HepG2 (cell line): ENCODE measurements around the gene CREG2. TPM values are rescaled to one million over a fixed set of nuclear protein-coding genes. Genes with fewer than 3 reads are reported as not detected.

Source experiments
- ATF5 ChIP-seq: sonication (generic); formaldehyde crosslinking; IDR thresholded peaks from 2 replicates; pipeline ENCODE4 v1.4.0; 2020; ENCODE audit warnings: mild to moderate bottlenecking, low read depth, missing genetic modification reagents
- FOXC1 ChIP-seq: sonication (generic); formaldehyde crosslinking; IDR thresholded peaks from 2 replicates; pipeline ENCODE4 v1.8.0; 2022; ENCODE audit warnings: mild to moderate bottlenecking, missing genetic modification reagents, borderline replicate concordance
- GMEB1 ChIP-seq: sonication (generic); formaldehyde crosslinking; IDR thresholded peaks from 2 replicates; pipeline ENCODE4 v1.5.1; 2020; ENCODE audit warnings: missing genetic modification reagents, mild to moderate bottlenecking, borderline replicate concordance
- GTF3A ChIP-seq: sonication (generic); formaldehyde crosslinking; conservative IDR thresholded peaks from 2 replicates; pipeline ENCODE4 v1.4.0; 2020; ENCODE audit warnings: mild to moderate bottlenecking, missing genetic modification reagents
- HDAC2 ChIP-seq: sonication (generic); formaldehyde crosslinking; IDR thresholded peaks from 2 replicates; pipeline ENCODE4 v1.4.0; 2020; ENCODE audit warnings: missing genetic modification reagents
- KAT8 ChIP-seq: IDR thresholded peaks from 2 replicates; pipeline ENCODE4 v1.6.1; 2016; ENCODE audit warnings: missing genetic modification reagents, missing compliant biosample characterization
- KLF12 ChIP-seq: sonication (generic); formaldehyde crosslinking; IDR thresholded peaks from 2 replicates; pipeline ENCODE4 v1.4.0; 2020; ENCODE audit warnings: missing genetic modification reagents, borderline replicate concordance
- MAF1 ChIP-seq: sonication (generic); formaldehyde crosslinking; IDR thresholded peaks from 2 replicates; pipeline ENCODE4 v1.5.0; 2020; ENCODE audit warnings: missing genetic modification reagents, borderline replicate concordance
- MXD4 ChIP-seq: IDR thresholded peaks from 2 replicates; pipeline ENCODE4 v1.6.1; 2016; ENCODE audit warnings: mild to moderate bottlenecking, missing biosample characterization, missing genetic modification reagents
- NR0B2 ChIP-seq: sonication (generic); formaldehyde crosslinking; IDR thresholded peaks from 2 replicates; pipeline ENCODE4 v1.4.0; 2020; ENCODE audit warnings: mild to moderate bottlenecking, missing genetic modification reagents
- RARG ChIP-seq: sonication (generic); formaldehyde crosslinking; IDR thresholded peaks from 2 replicates; pipeline ENCODE4 v1.4.0; 2020; ENCODE audit warnings: low read depth, mild to moderate bottlenecking, missing genetic modification reagents
- REXO4 ChIP-seq: sonication (generic); formaldehyde crosslinking; IDR thresholded peaks from 2 replicates; pipeline ENCODE4 v1.8.0; 2022; ENCODE audit warnings: missing genetic modification reagents, mild to moderate bottlenecking, borderline replicate concordance
- SKIL ChIP-seq: sonication (generic); formaldehyde crosslinking; IDR thresholded peaks from 2 replicates; pipeline ENCODE4 v1.8.0; 2022; ENCODE audit warnings: missing genetic modification reagents, mild to moderate bottlenecking, moderate library complexity, borderline replicate concordance
- SSRP1 ChIP-seq: IDR thresholded peaks from 2 replicates; pipeline ENCODE4 v1.6.1; 2016; ENCODE audit warnings: control low read depth
- ZBTB25 ChIP-seq: IDR thresholded peaks from 2 replicates; pipeline ENCODE4 v1.6.1; 2018; ENCODE audit warnings: missing genetic modification reagents
- ZNF263 ChIP-seq: sonication (generic); formaldehyde crosslinking; IDR thresholded peaks from 2 replicates; pipeline ENCODE4 v1.4.0; 2020; ENCODE audit warnings: missing genetic modification reagents
- ZNF337 ChIP-seq: sonication (generic); formaldehyde crosslinking; IDR thresholded peaks from 2 replicates; pipeline ENCODE4 v1.5.1; 2020; ENCODE audit warnings: missing genetic modification reagents, low read depth, mild to moderate bottlenecking, borderline replicate concordance
- ZNF414 ChIP-seq: sonication (generic); formaldehyde crosslinking; IDR thresholded peaks from 2 replicates; pipeline ENCODE4 v1.5.0; 2020; ENCODE audit warnings: missing genetic modification reagents
- ZNF451 ChIP-seq: sonication (generic); formaldehyde crosslinking; IDR thresholded peaks from 2 replicates; pipeline ENCODE4 v1.5.0; 2020; ENCODE audit warnings: mild to moderate bottlenecking, missing genetic modification reagents
- ZNF546 ChIP-seq: sonication (generic); formaldehyde crosslinking; conservative IDR thresholded peaks from 2 replicates; pipeline ENCODE4 v1.8.1; 2023; ENCODE audit warnings: mild to moderate bottlenecking, missing genetic modification reagents
- ZNF639 ChIP-seq: conservative IDR thresholded peaks from 2 replicates; pipeline ENCODE4 v1.6.1; 2018; ENCODE audit warnings: missing genetic modification reagents
- polyA plus RNA-seq, 8 experiments: library from polyadenylated mRNA; depleted of rRNA in 3 of 8; stranded (reverse) in 7 of 8; unstranded in 1 of 8; fragments of >200 nt; fragmentation: Illumina TruSeq in 4 of 8; extraction: Trizol in 4 of 8; gene quantifications; 2 replicates each; pipeline versions ENCODE4 v1.2.1 to v1.2.3, GENCODE V29; 2011 to 2016; ENCODE audit warnings: low read depth in 4 of 8, missing spikeins in 1 of 8, mixed read lengths in 1 of 8; ENCODE audit not compliant: insufficient read depth in 1 of 8
- total RNA-seq, 5 experiments: library from RNA; depleted of rRNA; stranded (reverse); fragments of >200 nt; fragmentation: Illumina TruSeq; extraction: Trizol; gene quantifications; 2 replicates each; pipeline ENCODE4 v1.2.3, GENCODE V29; 2016; ENCODE audit warnings: low read depth in 1 of 5

The CREG2 gene
- total and polyA plus RNA-seq, 2 of the 13 experiments (the other 11 are each of a cell fraction or from before 2014, with no cell fraction given) = 0.18 to 0.26 TPM

- TF ChIP-seq ZNF639 (no peak), SSRP1 (CRISPR knock-in tag) (no peak), ZNF451 (CRISPR knock-in tag) (peak; percentile 79; the same call in 1 of the 2 replicates), KLF12 (CRISPR knock-in tag) (no peak), FOXC1 (CRISPR knock-in tag) (no peak), GMEB1 (peak; percentile 52; the same call in 1 of the 2 replicates), ZNF263 (CRISPR knock-in tag) (peak; percentile 25; the same call in 1 of the 2 replicates), ZNF546 (CRISPR knock-in tag) (no peak), KAT8 (peak; percentile 76; the same call in 1 of the 2 replicates), NR0B2 (CRISPR knock-in tag) (no peak), ZBTB25 (no peak), HDAC2 (peak; percentile 91), RARG (CRISPR knock-in tag) (no peak), MXD4 (CRISPR knock-in tag) (peak; percentile 58; the same call in 1 of the 2 replicates), ZNF337 (CRISPR knock-in tag) (peak; percentile 81; the same call in 1 of the 2 replicates), ATF5 (CRISPR knock-in tag) (no peak), REXO4 (CRISPR knock-in tag) (no peak), GTF3A (CRISPR knock-in tag) (0 out of 2 replicates have a peak, but pooled peaks have one; percentile 77), SKIL (CRISPR knock-in tag) (no peak), ZNF414 (CRISPR knock-in tag) (no peak), MAF1 (CRISPR knock-in tag) (no peak)
Measured at GRCh38 chr2:101330253-101330933, 56.9 kb downstream of the CREG2 start (continued).
